Activated T-helper 1 cell treated with anti-CD3 and anti-CD28 coated beads, Interleukin-2, amount 50 U/mL, for 16 hours (primary cell): Measurements from ENCODE around the gene DAND5.

Source experiments
- DNase-seq, 2 donors: peaks; one replicate each; pipeline ENCODE4 v3.0.0-alpha.2; 2020; ENCODE audit warnings: low read depth in 1 of 2, low spot score in 1 of 2

Gene DAND5, protein sequence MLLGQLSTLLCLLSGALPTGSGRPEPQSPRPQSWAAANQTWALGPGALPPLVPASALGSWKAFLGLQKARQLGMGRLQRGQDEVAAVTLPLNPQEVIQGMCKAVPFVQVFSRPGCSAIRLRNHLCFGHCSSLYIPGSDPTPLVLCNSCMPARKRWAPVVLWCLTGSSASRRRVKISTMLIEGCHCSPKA

DNA sequence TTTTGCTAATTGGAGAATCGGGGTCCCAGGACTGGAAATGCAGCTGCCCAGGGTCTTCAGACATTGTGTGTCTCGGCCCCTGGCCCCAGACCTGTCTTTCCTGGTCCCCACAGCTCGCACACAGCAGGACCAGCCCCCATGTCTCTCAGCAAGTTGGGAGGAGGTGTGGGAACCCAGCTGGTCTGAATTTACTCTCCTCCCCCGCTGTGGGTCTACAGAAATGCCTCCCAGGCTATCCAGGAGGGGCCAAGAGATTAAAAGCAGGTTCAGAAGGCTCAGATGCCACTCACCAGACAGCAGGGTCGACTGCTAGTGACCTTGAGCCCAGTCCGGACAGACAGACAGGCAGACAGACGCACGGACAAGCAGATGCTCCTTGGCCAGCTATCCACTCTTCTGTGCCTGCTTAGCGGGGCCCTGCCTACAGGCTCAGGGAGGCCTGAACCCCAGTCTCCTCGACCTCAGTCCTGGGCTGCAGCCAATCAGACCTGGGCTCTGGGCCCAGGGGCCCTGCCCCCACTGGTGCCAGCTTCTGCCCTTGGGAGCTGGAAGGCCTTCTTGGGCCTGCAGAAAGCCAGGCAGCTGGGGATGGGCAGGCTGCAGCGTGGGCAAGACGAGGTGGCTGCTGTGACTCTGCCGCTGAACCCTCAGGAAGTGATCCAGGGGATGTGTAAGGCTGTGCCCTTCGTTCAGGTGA, at the start of gene DAND5:
DAND5 (plus strand) TSS at position 285 of the 697 bp plus-strand sequence; CDS start at position 370, 85 bp downstream.
- no peak for DNase-seq

DNA sequence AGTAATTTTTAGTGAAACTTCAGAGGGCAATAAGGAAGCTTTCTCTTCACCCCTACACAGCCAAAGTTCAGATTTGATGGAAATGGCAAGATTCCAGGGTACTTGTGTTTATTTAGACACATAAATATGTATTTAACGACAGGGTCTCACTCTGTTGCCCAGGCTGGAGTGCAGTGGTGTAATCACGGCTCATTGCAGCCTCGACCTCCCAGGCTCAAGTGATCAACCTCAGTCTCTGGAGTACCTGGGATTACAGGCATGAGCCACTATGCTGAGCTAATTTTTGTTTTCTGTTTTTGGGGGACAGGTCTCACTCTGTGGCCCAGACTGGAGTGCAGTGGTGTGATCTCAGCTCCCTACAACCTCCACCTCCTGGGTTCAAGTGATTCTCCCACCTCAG, 48.3 kb upstream of the DAND5 start:
- no peak for DNase-seq

DNA sequence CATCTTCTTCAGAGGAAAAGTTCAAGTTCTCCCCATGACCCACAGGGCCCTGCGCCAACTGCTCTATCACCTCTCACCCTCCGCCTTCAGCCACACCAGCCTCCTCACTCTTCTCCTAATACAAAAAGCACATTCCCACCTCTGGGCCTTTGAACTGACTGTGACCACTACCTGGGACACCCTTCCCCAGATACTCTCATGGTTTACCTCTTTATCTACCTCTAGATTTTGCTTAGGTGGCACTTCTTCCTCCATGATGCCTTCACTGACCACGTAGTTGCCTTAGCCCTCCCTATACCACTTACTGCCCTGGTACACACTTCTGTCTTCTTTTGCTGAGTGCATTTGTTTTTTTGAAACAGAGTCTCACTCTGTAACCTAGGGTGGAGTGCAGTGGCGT, 46.4 kb upstream of the DAND5 start:
- no peak for DNase-seq

DNA sequence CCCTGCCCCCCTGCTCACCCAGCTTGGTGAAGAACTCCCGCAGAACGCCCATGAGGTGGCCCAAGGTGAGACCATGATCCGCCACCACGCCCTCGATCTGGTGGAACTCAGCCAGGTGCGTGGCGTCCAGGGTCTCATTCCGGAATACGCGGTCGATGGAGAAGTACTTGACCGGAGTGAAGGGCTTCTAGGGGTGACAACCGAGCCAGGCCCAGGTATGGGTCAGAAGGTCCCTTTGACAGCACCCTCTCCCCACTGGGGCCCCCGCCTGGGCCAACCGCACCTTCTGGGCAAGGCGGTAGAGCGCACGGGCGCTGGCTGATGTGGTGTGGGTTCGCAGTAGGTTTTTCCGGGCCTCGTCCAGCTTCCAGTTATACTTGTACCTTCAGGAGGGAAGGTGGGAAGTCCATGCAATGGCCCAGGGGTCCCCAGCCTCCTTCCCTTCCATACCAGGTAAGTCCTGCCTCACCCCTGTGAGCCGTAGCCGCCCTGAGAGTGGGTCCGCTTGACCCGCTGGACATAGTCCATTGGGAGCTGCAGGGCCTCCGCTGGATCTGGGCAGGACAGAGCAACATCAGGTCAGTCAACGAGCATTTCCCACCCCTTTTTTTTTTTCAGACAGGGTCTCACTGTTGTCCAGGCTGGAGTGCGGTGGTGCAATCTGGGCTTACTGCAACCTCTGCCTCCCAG, 44.6 kb upstream of the DAND5 start:
- DNase-seq: no peak

DNA sequence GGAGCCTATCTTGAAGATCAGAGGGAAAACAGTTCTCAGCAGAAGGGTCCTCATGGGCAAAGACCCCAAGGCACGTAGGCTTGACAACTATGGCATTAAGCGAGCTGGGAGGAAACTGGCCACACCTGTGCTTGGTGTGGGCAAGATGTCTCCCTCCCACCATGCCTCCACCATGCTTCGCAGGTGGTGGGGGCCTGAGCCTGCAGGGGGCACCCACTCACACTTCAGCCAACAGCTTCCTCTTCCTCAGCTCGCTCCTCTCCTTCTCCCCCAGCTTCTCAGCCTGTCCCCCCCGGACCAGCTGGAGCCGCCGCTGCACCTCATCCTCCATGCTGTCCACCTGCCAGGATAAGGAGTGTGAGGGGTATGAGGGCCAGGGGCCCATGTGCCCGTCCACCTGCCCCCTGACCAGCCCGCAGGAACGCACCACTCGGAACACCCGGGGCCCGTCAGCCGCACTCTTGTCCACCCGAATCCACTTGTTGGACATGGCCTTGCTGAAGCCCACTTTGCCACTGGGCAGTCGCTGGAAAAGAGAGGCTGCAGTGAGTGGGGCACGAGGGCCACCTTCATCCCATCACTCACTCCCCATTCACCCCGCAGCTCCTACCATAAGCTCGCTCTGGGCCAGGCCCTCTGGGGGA, 39.3 kb upstream of the DAND5 start:
- no peak for DNase-seq

DNA sequence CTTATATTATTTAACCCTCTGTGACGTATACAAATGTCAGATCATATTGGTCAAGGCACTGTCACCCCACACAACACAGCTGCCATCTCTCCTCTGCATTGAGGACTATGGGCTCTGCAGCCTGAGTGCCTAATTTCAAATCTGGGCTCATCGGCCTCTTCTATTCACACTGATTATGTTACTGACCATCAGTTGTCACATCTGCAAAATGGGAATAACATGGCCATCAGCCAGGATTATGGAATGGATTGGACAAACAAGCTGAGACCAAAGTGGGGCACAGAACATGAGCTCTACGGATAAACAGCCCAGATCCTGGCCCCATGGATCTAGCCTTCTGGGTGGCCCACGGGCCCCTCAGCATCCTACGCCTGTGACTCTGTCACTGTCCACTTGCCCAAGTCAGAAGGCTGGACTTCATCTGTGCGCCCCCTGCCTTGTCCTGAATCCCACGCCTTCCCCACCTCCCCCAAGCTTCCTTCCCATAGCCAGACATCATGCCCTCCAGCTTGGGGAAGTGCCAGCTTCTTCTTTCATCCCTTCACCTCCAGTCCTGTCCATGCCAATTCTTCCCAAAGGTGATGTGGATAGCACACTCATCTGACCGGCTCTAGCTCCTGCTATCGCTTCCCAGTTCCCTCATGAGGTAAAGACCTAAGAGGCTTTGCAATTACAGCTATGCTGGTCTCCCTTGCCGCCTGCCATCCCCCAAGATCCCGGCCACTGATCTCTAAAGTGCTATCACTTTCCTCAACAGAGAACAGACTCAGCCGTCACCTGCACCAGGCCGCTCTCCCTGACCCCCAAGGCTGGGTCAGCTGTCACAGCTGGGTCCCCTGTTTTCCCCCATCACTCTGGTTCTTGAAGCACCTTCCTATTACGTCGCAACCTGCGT, 36.7 kb upstream of the DAND5 start:
- no peak for DNase-seq

DNA sequence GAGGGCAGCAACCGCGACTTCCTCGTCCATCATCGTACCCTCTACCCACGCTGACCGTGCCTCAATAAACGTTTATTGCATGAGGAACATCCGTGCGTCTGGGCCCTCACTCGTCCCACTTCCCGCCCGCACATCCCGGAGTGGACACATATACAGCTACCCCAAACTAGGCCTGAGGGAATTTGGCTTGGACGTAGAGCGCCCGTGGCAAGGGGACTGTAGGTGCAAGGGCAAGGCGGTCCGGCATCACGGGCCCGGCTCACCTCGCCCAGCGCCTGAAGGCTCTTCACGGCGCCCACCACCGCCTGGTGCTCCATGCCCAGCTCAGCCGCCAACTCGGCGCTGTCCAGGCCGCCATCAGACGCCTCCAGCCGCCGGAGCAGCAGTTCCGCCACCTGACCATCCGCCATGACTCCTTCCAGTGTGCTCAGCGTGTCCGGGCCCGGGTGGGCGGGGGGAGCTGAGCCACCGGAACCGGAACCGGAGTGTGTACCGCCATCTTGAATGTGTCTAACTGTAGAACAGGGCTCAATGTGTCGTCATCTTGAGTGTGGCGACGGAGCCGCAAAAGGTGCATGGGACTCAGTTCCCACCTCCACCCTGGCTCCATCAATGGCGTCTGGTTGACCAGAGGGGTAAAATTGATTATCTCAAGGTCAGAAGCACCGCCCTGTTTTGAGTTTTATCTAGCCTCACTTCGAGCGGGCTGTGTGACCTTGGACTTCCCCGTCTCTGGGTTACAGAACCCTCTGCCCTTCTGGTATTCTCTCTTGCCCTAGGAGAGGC, 35.9 kb upstream of the DAND5 start, which contains the start of gene FARSA:
FARSA (minus strand) TSS at position 425 of the 786 bp plus-strand sequence; CDS start at position 410, 15 bp downstream.
- peak; percentile 74 to 83 for DNase-seq

DNA sequence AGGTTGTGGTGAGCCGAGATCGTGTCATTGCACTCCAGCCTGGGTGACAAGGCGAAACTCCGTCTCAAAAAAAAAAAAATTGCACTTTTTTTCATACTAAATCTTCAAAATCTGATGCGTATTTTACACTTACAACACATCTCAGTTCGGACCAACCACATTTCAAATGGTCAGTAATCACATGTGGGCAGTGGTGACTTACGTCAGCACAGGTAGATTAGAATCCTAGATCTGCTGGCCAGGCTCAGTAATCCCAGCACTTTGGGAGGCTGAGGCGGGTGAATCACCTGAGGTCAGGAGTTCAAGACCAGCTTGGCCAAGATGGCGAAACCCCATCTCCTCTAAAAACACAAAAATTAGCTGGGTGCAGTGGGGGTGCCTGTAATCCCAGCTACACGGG, 34.3 kb upstream of the DAND5 start:
- no peak for DNase-seq

DNA sequence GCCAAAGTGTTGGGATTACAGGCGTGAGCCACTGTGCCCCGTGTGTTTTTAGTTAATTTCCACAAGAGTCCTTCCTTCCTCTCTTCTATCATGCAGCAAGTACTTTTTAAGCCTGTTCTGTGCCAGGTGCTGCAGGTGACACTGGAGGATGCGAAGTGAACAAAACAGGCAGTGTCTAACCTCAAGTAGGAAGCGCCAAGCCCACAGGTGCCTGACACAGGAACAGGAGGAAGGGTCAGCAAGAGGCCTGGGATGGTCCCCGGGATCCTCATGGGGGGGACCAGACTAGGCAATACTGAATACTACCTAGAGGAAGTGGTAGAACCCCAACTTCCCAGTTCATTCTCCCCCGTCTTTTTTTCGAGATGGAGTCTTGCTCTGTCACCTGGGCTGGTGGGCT, 32.8 kb upstream of the DAND5 start:
- no peak for DNase-seq

DNA sequence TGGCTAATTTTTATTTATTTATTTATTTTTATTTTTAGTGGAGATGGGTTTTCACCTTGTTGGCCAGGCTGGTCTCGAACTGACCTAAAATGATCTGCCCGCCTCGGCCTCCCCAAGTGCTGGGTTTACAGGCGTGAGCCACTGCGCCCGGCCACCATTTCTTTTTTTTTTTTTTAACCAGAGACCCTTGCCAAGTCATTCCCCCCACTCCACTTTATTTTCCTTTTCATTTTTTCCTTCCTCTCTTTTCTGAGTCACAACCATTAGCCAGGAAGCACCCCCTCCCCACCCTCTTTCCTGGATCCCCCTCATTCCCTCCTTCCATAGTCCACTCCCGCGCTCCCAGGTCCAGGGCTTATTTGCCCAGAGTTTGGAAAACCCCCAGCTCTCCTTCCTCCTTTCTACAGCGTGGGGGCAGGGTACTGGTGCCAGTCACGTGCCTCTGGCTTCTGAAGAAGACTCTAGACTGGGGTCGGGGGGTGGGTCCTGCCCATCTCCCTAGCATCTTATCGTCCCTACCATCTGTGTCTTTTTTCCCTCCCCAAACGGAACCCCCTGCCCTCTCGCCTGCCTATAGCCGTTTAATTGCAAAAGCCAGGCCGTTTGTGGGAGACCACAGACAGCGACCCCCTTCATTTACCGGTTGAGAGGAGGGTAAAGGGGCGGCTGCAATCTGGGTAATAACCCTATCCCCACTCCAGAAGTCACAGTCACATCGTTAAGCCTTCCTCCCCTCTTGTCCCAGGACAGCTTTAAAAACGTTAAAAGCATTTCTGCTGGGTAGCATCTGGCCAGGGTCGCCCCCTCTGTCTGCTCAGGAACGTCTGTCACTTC, 32.1 kb upstream of the DAND5 start:
- DNase-seq: no peak

DNA sequence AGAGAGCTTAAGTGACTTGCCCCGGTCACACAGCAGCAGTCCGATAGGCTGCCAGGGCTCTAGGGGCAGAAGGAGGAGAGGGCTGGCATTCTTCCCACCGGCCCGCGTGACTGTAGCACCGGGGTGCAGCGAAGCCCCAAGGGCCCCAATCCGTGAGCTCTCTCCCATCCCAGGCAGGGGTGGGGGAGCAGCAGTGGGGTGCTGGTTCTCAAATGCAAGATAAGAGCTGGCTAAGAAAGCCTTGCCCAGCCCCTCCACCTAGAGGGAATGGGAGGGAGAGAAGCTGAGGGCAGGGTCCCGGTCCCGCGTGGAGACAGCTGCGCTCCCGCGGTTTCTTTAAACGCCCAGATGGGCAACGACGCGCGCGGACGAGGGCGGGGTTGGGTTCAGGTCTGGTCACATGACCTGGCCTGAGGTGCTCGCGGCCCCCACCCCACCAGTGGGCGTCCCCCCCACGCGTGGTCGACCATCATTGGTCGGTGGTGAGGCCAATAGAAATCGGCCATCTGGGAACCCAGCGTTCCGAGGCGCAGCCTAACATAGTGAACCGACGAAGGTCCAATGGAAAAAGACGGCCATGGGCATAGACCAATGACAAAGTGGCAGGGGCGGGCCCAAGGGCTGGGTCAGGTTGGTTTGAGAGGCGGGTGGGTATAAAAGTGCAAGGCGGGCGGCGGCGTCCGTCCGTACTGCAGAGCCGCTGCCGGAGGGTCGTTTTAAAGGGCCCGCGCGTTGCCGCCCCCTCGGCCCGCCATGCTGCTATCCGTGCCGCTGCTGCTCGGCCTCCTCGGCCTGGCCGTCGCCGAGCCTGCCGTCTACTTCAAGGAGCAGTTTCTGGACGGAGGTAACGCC, 31.2 kb upstream of the DAND5 start, which contains the start of gene CALR:
CALR (plus strand) TSS at position 683 of the 852 bp plus-strand sequence; CDS start at position 754, 71 bp downstream.
- DNase-seq: peak; percentile 98

DNA sequence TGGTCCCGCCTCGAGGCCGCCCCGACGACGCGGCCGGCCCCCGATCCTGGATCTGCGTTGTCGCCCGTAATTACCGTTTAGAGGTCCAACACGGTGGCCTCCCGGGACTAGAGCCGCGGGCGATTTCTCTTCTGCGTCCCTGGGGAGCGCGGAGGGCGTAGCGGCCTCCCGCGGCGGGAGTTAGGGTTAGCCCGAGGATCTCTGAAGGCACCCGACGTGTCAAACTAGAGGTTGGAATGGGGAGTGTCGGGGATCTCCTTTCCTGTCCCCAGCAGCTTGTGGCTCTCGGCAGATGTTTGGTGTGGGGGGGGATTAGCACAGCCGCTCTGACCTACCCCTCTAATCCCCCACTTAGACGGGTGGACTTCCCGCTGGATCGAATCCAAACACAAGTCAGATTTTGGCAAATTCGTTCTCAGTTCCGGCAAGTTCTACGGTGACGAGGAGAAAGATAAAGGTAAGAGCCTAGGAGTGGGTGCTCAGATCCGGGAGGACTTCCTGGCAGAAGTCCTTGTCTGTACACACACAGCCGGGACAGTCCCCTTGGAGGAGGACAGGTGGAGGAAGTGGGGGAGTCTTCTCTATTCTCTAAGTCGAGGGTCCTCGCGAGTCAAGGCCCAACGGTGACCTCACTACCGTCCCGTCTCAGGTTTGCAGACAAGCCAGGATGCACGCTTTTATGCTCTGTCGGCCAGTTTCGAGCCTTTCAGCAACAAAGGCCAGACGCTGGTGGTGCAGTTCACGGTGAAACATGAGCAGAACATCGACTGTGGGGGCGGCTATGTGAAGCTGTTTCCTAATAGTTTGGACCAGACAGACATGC, 30.4 kb upstream of the DAND5 start:
- DNase-seq: peak in 1 of 2 donors; percentile 12

DNA sequence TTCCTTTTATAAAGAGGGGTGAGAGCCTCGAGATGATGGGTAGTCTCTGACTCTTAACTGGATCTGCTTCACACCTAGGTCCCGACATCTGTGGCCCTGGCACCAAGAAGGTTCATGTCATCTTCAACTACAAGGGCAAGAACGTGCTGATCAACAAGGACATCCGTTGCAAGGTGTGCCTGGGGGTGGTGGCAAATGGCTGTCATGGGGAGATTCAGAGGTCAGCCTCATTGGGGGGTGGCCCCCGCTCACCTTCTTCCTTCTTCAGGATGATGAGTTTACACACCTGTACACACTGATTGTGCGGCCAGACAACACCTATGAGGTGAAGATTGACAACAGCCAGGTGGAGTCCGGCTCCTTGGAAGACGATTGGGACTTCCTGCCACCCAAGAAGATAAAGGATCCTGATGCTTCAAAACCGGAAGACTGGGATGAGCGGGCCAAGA, 29.4 kb upstream of the DAND5 start:
- DNase-seq: no peak

DNA sequence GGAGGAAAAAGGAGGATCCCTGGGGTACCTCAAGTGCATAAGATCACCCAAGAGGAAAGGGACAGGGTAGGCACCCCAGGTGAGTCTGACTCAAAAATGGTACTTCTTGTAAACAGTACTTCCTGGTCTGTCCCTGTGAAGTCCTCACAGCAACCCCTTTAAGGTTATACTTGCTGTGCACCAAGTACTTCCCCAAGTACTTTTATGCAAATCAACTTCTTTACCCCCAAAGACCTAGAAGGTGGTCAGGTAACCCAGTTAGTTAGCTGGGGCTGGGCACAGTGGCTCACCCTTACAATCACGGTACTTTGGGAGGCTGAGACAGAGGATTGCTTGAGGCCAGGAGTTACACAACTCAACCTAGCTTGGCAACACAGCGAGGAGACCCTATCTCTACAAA, 28.5 kb upstream of the DAND5 start:
- no peak for DNase-seq

DNA sequence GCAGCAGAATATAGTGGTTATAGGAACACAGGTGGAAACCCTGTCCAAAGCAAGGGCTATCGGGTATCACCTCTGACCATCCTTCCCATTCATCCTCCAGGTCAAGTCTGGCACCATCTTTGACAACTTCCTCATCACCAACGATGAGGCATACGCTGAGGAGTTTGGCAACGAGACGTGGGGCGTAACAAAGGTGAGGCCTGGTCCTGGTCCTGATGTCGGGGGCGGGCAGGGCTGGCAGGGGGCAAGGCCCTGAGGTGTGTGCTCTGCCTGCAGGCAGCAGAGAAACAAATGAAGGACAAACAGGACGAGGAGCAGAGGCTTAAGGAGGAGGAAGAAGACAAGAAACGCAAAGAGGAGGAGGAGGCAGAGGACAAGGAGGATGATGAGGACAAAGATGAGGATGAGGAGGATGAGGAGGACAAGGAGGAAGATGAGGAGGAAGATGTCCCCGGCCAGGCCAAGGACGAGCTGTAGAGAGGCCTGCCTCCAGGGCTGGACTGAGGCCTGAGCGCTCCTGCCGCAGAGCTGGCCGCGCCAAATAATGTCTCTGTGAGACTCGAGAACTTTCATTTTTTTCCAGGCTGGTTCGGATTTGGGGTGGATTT, 25.8 kb upstream of the DAND5 start:
- DNase-seq: no peak

DNA sequence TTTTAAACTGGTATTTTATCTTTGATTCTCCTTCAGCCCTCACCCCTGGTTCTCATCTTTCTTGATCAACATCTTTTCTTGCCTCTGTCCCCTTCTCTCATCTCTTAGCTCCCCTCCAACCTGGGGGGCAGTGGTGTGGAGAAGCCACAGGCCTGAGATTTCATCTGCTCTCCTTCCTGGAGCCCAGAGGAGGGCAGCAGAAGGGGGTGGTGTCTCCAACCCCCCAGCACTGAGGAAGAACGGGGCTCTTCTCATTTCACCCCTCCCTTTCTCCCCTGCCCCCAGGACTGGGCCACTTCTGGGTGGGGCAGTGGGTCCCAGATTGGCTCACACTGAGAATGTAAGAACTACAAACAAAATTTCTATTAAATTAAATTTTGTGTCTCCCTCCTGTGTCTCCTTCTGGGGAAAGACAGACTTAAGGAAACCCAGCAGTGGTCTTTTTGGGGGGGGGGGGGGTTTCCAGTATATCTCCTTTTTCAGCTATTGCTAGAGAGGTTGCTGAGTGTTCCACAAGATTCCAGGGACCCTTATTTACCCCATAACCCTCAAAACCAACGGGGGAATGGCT, 25.2 kb upstream of the DAND5 start:
- DNase-seq: no peak
